Panc1 (cell line): ENCODE measurements around the gene CGB2.
"Not testable (repeated sequence)": the region's sequence is repeated elsewhere in the genome, so short reads cannot be mapped to it uniquely, and the experiment has no call there.

Experiments
- CTCF ChIP-seq: fragments of 450-650 bp; IDR thresholded peaks from 2 replicates; pipeline ENCODE4 v1.5.1; 2017; ENCODE audit warnings: mild to moderate bottlenecking
- POLR2AphosphoS5 ChIP-seq: IDR thresholded peaks from 2 replicates; pipeline ENCODE4 v1.6.1; 2012; ENCODE audit warnings: mild to moderate bottlenecking, low read depth, low read length, moderate library complexity

DNA sequence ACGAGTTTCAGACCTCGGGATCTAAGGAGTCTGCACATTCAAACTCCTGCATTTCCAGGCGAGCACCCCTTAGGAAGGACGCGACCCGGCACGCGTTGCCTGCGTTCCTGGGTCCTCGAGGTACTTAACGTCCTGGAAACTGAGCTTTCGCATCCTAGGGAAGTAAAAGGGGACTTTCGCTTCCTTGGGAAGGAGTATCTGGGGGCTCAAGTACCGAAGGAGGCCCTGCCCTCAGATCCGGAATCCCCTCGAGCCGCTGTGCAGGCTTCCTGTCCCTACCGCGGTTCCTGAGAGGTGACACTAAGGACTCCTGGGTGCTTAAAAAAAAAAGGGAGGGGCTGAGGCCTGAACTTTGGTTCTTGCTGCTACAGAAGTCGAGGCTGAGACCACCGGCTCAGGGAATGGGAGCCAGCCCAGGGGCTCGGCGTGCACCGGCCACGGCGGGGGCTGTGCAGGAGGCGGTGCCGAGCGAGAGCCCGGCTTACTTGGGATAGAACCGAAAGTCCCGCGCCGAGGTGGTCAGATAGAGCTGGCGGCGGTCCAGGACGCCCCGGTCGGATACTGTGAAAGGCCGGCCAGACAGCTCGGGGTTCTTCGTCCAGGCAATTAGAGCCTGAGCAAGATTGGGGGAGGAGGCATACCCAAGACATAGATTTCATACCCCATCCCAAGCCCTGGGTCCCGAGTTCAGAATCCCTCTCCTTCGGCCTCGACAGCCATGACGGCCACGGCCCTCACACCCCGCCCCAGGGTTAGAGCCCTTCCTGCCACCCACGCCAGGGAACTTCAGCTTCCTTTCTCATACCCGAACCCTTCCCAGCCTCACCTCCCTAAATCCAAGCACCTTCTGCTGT, 13.1 kb upstream of the CGB2 start:
- TF ChIP-seq CTCF, POLR2AphosphoS5: not testable (repeated sequence)
